GM12878 (cell line): ENCODE measurements around the gene ATG5. TPM values are rescaled to one million over a fixed set of nuclear protein-coding genes. Genes with fewer than 3 reads are reported as not detected.
A peak's percentile ranks its signal among the peaks of the same experiment; 100 is the strongest.

Source experiments
- ATAC-seq: fragments of 200-7000 bp; cut with Tn5 transposase; 3 replicates; pipeline ENCODE4 v1.9.1; 2020; ENCODE audit warnings: mild to moderate bottlenecking, moderate library complexity
- BruUV-seq: library from RNA; stranded (reverse); fragments of 400-500 nt; replicated peaks from 2 replicates; lab custom pipeline; 2021; lab: Mats Ljungman, UMichigan
- CTCF ChIA-PET: fragments of 300-600 bp; sonication (Branson Sonifier 250); formaldehyde crosslinking; extraction: SDS; loops from one replicate; lab custom pipeline; 2021; ENCODE audit warnings: inconsistent platforms; lab: Yijun Ruan, JAX
- POLR2A ChIA-PET: fragments of 350-600 bp; formaldehyde crosslinking; extraction: SDS; loops from one replicate; lab custom pipeline; 2021; ENCODE audit warnings: inconsistent platforms; lab: Charles Lee
- RAD21 ChIA-PET: fragments of 300-600 bp; sonication (Branson Sonifier 250); formaldehyde crosslinking; loops from one replicate; lab custom pipeline; 2023; ENCODE audit warnings: antibody characterized with exemption; ENCODE audit not compliant: unreplicated experiment; lab: Charles Lee
- SMC1A ChIA-PET: fragments of 300-600 bp; sonication (Branson Sonifier 250); formaldehyde crosslinking; loops from one replicate; lab custom pipeline; 2023; ENCODE audit not compliant: unreplicated experiment, uncharacterized antibody; lab: Charles Lee
- DNase-seq: peaks from one replicate; pipeline ENCODE4 v3.0.0-alpha.2; 2011; ENCODE audit warnings: low read depth, low spot score
- FAIRE-seq: peaks from 3 replicates; lab custom pipeline; 2011; peaks lifted over from hg19 to GRCh38; lab: Jason Lieb, UNC
- H2AFZ ChIP-seq: 2 replicates; pipeline ENCODE4 v1.6.0; 2011; ENCODE audit warnings: low read depth, low read length, control low read depth; ENCODE audit not compliant: control insufficient read depth
- H3K27ac ChIP-seq: 2 replicates; pipeline ENCODE4 v1.5.1; 2011; ENCODE audit warnings: control low read depth; ENCODE audit not compliant: control insufficient read depth, insufficient read depth
- H3K27me3 ChIP-seq, 2 experiments: replicated peaks in 1 of 2; 2 replicates each; pipeline versions ENCODE4 v1.6.0 to v1.6.1; 2011; ENCODE audit warnings: low read length in 1 of 2; ENCODE audit not compliant: control insufficient read depth in 2 of 2, insufficient read depth in 2 of 2
- H3K36me3 ChIP-seq, 2 experiments: 2 replicates each; pipeline ENCODE4 v1.5.1; 2011; ENCODE audit warnings: low read length in 1 of 2; ENCODE audit not compliant: control insufficient read depth in 2 of 2, insufficient read depth in 2 of 2
- H3K4me1 ChIP-seq: 2 replicates; pipeline ENCODE4 v1.6.1; 2011; ENCODE audit warnings: mild to moderate bottlenecking, low read length, moderate library complexity, mixed read lengths; ENCODE audit not compliant: control insufficient read depth, insufficient read depth
- H3K4me2 ChIP-seq: 2 replicates; pipeline ENCODE4 v1.6.0; 2011; ENCODE audit warnings: control low read depth; ENCODE audit not compliant: control insufficient read depth, insufficient read depth
- H3K4me3 ChIP-seq: fragments of 200-600 bp; sonication (generic); 2 replicates; pipeline ENCODE4 v1.5.1; 2016
- H3K79me2 ChIP-seq: 2 replicates; pipeline ENCODE4 v1.6.0; 2011; ENCODE audit warnings: low read length; ENCODE audit not compliant: control insufficient read depth, insufficient read depth
- H3K9ac ChIP-seq: 2 replicates; pipeline ENCODE4 v1.8.0; 2011; ENCODE audit warnings: low read length, control low read depth, mixed read lengths; ENCODE audit not compliant: control insufficient read depth, insufficient read depth
- H3K9me3 ChIP-seq: replicated peaks from 3 replicates; pipeline ENCODE4 v1.5.1; 2011; ENCODE audit warnings: mild to moderate bottlenecking, low read length; ENCODE audit not compliant: control insufficient read depth, insufficient read depth
- H4K20me1 ChIP-seq: 2 replicates; pipeline ENCODE4 v1.6.0; 2011; ENCODE audit not compliant: control insufficient read depth, insufficient read depth
- ASH2L ChIP-seq: fragments of 300-600, 200-600 bp; sonication (generic); IDR thresholded peaks from 2 replicates; pipeline ENCODE4 v1.6.1; 2017; ENCODE audit warnings: low read depth, mild to moderate bottlenecking, borderline replicate concordance
- BACH1 ChIP-seq: fragments of 450-650 bp; IDR thresholded peaks from 2 replicates; pipeline ENCODE4 v1.6.1; 2017; ENCODE audit warnings: mild to moderate bottlenecking, borderline replicate concordance
- CREM ChIP-seq: IDR thresholded peaks from 2 replicates; pipeline ENCODE4 v1.6.1; 2014; ENCODE audit warnings: antibody characterized with exemption, low read depth
- EGR1 ChIP-seq, 2 experiments: IDR thresholded peaks; 1 replicate in 1 of 2; 2 replicates in 1 of 2; pipeline ENCODE4 v1.6.1; 2011 to 2012; ENCODE audit warnings: low read depth in 2 of 2, low read length in 2 of 2, borderline replicate concordance in 1 of 2, mild to moderate bottlenecking in 1 of 2, moderate library complexity in 1 of 2
- FOXK2 ChIP-seq: fragments of 450-650 bp; IDR thresholded peaks from 2 replicates; pipeline ENCODE4 v1.6.1; 2017; ENCODE audit warnings: mild to moderate bottlenecking, moderate library complexity
- FOXM1 ChIP-seq: IDR thresholded peaks from 2 replicates; pipeline ENCODE4 v1.6.1; 2012; ENCODE audit warnings: low read depth, mild to moderate bottlenecking, inconsistent platforms, low read length, moderate library complexity
- IRF3 ChIP-seq: fragments of 450-650 bp; IDR thresholded peaks from 2 replicates; pipeline ENCODE4 v1.6.1; 2014; ENCODE audit warnings: mild to moderate bottlenecking
- JUNB ChIP-seq: IDR thresholded peaks from 2 replicates; pipeline ENCODE4 v1.6.1; 2016; ENCODE audit warnings: antibody characterized with exemption, mild to moderate bottlenecking
- MEF2A ChIP-seq: IDR thresholded peaks from 2 replicates; pipeline ENCODE4 v1.6.1; 2011; ENCODE audit warnings: low read depth, mild to moderate bottlenecking, low read length, moderate library complexity; ENCODE audit not compliant: insufficient read depth
- MYB ChIP-seq: fragments of 150-350 bp; IDR thresholded peaks from 2 replicates; pipeline ENCODE4 v1.6.1; 2014; ENCODE audit warnings: mild to moderate bottlenecking, low read depth, low read length, borderline replicate concordance
- NFIC ChIP-seq: IDR thresholded peaks from 2 replicates; pipeline ENCODE4 v1.6.1; 2012; ENCODE audit warnings: low read depth, mild to moderate bottlenecking, inconsistent platforms, low read length, moderate library complexity
- PAX5 ChIP-seq: IDR thresholded peaks from 2 replicates; pipeline ENCODE4 v1.6.1; 2011; ENCODE audit warnings: low read depth, low read length, borderline replicate concordance
- POLR2AphosphoS5 ChIP-seq: IDR thresholded peaks from 2 replicates; pipeline ENCODE4 v1.6.1; 2011; ENCODE audit warnings: mild to moderate bottlenecking, low read length, inconsistent platforms
- RAD21 ChIP-seq: IDR thresholded peaks from 2 replicates; pipeline ENCODE4 v1.6.1; 2011; ENCODE audit warnings: mild to moderate bottlenecking, low read depth, low read length, moderate library complexity; ENCODE audit not compliant: insufficient read depth
- RFX5 ChIP-seq: IDR thresholded peaks from 2 replicates; pipeline ENCODE4 v1.6.1; 2011; ENCODE audit warnings: low read depth, low read length, improper control_type of control experiment
- TCF3 ChIP-seq: IDR thresholded peaks from 2 replicates; pipeline ENCODE4 v1.6.1; 2012; ENCODE audit warnings: low read depth, mild to moderate bottlenecking, low read length, borderline replicate concordance; ENCODE audit not compliant: insufficient read depth
- TCF7 ChIP-seq: IDR thresholded peaks from 2 replicates; pipeline ENCODE4 v1.6.1; 2014; ENCODE audit warnings: antibody characterized with exemption, borderline replicate concordance
- ZNF622 ChIP-seq: fragments of 450-650 bp; IDR thresholded peaks from 2 replicates; pipeline ENCODE4 v1.6.1; 2017; ENCODE audit warnings: mild to moderate bottlenecking, inconsistent platforms
- ZSCAN29 ChIP-seq: fragments of 450-650 bp; IDR thresholded peaks from 2 replicates; pipeline ENCODE4 v1.6.1; 2017; ENCODE audit warnings: mild to moderate bottlenecking, moderate library complexity
- WGBS: methylation state at CpG from one replicate; pipeline ENCODE4 v1.1.6; 2016; ENCODE audit warnings: low lambda C conversion rate; ENCODE audit not compliant: insufficient replicate concordance, insufficient coverage; ENCODE audit errors: missing lambda C conversion rate; 5-methylcytosine and 5-hydroxymethylcytosine counted together
- in situ Hi-C: fragments of 300-500 bp; cut with MboI; formaldehyde crosslinking; loops from 9 replicates; pipeline ENCODE4 v1.14.3; 2018; ENCODE audit warnings: mixed read lengths
- intact Hi-C: fragments of 100-400 bp; cut with micrococcal nuclease; formaldehyde crosslinking; loops from one replicate; pipeline ENCODE4 v1.14.2; 2022; ENCODE audit not compliant: unreplicated experiment
- polyA plus RNA-seq, 11 experiments: library from polyadenylated mRNA; depleted of rRNA in 4 of 11; unstranded in 6 of 11; stranded (reverse) in 5 of 11; fragments of >200 nt; fragmentation: Nextera tagmentation in 4 of 11; fragmentation: Illumina TruSeq in 1 of 11; extraction: Ambion mirVana in 4 of 11; extraction: Trizol in 1 of 11; gene quantifications; 1 replicate in 1 of 11; 2 replicates in 10 of 11; pipeline versions ENCODE4 v1.2.1 to v1.2.3, GENCODE V29; 2011 to 2016; ENCODE audit warnings: inconsistent platforms in 2 of 11, missing spikeins in 2 of 11, low read depth in 1 of 11
- total RNA-seq, 4 experiments: library from RNA; depleted of rRNA in 3 of 4; stranded (reverse); fragments of >200 nt in 3 of 4; fragmentation: Illumina TruSeq in 1 of 4; extraction: Trizol in 1 of 4; gene quantifications; 2 replicates each; pipeline versions ENCODE4 v1.2.1 to v1.2.3, GENCODE V29; 2013 to 2021
- TF ChIP-seq, protein P1 (sequence below): IDR thresholded peaks from 2 replicates; pipeline ENCODE4 v1.6.1; 2012; ENCODE audit warnings: low read length, inconsistent platforms
- TF ChIP-seq, protein P2 (sequence below): IDR thresholded peaks from 2 replicates; pipeline ENCODE4 v1.6.1; 2011; ENCODE audit warnings: low read depth, mild to moderate bottlenecking, low read length, moderate library complexity, borderline replicate concordance; ENCODE audit errors: extremely low read depth

ATG5 gene
- total and polyA plus RNA-seq, 10 of the 15 experiments (the other 5 are each of a cell fraction or from before 2014, with no cell fraction given), result 12.9 to 51.8 (median 23.9) TPM

DNA sequence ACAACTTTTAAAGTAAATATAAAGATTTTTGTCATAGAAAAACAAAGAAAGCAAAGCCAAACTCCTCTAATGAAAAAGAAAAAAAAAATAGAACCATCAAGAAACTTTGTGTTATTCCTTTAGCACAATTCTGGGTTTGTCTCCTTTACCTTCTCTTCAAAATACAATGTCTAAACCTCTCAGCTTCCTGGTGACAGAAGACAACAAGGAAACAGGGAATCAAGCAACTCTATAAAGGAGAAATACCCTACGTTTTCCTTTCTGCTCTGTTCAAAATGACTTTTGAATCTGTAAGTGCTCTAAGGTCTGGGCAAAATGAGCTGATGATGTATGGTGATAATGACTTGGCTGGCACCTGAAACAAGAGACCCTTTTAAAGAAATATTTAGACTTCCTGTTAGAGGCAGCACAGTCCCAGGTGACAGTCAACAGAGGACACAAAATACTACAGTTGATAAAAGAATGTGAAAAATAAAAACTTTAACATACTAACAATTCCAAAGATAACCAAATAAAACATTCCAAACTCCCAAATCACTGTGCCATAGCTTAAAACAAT is 138.1 kb downstream of the ATG5 start (continued):
- TF ChIP-seq IRF3 (no peak), JUNB (no peak)

GRCh38 chr6:106186714-106187113 is 138.8 kb downstream of the ATG5 start:
- H3K9ac ChIP-seq, result no peak overlapping the region
- DNase-seq, result no peak
- ChIA-PET RAD21 (interaction anchor here (0.9 to 2.0 kb wide), 7 partner anchors 23 to 155 kb away, joined by 4 to 7 read pairs (median 4); no protein-coding TSS in a partner anchor), POLR2A (interaction anchor here (1.1 to 1.8 kb wide), 2 partner anchors 32 to 40 kb away, joined by 3 to 4 read pairs; no protein-coding TSS in a partner anchor), CTCF (interaction anchor here (0.6 to 8.9 kb wide), 8 partner anchors 21 to 422 kb away, joined by 3 to 85 read pairs (median 3); no protein-coding TSS in a partner anchor), SMC1A (interaction anchor here (1.3 to 14.2 kb wide), 11 partner anchors 8 to 756 kb away, joined by 3 to 148 read pairs (median 5); partner anchors contain the start of gene PRDM1)
- in situ Hi-C loops (no loop called here), intact Hi-C loops (loop anchor here (10.0 kb wide), 1 partner anchor 702 kb away; no protein-coding TSS in a partner anchor)
- BruUV-seq, result no TSS peak
- peak overlapping the region; percentile 56 for H3K27ac ChIP-seq
- H3K4me1 ChIP-seq, result peaks cover 36% of the 10 kb centered on the region
- no peak overlapping the region for H3K4me3 ChIP-seq
- H4K20me1 ChIP-seq, result no peaks in the 10 kb centered on the region
- no peaks in the 10 kb centered on the region for H3K9me3 ChIP-seq
- no peaks in the 10 kb centered on the region for H3K79me2 ChIP-seq
- 15% methylated on average over 2 of the region's 2 CpGs for WGBS
- no peak overlapping the region for H2AFZ ChIP-seq
- no peak overlapping the region for H3K4me2 ChIP-seq
- FAIRE-seq, result no peak
- ATAC-seq, result peak; percentile 45
- 0 out of 4 replicates have a peak, but pooled peaks cover 0 to 3% of the 10 kb centered on the region in 2 experiments for H3K36me3 ChIP-seq
- no peaks in the 10 kb centered on the region for H3K27me3 ChIP-seq
- TF ChIP-seq CREM, result peak; percentile 43; the same call in 1 of the 2 replicates
- TF ChIP-seq BACH1, result no peak
- TF ChIP-seq MYB, result no peak
- TF ChIP-seq RFX5, result no peak
- TF ChIP-seq FOXM1, result peak; percentile 21; the same call in 1 of the 2 replicates
- no peak for TF ChIP-seq ZSCAN29
- TF ChIP-seq, protein P1, sequence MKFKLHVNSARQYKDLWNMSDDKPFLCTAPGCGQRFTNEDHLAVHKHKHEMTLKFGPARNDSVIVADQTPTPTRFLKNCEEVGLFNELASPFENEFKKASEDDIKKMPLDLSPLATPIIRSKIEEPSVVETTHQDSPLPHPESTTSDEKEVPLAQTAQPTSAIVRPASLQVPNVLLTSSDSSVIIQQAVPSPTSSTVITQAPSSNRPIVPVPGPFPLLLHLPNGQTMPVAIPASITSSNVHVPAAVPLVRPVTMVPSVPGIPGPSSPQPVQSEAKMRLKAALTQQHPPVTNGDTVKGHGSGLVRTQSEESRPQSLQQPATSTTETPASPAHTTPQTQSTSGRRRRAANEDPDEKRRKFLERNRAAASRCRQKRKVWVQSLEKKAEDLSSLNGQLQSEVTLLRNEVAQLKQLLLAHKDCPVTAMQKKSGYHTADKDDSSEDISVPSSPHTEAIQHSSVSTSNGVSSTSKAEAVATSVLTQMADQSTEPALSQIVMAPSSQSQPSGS, result no peak
- no peak for TF ChIP-seq ASH2L
- no peak for TF ChIP-seq TCF3
- no peak for TF ChIP-seq ZNF622
- no peak for TF ChIP-seq FOXK2
- no peak for TF ChIP-seq RAD21
- TF ChIP-seq, protein P2, sequence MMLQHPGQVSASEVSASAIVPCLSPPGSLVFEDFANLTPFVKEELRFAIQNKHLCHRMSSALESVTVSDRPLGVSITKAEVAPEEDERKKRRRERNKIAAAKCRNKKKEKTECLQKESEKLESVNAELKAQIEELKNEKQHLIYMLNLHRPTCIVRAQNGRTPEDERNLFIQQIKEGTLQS, result no peak
- TF ChIP-seq EGR1 (IDR thresholded peaks at IDR 0.05; ENCODE audit: borderline replicate concordance in 1 of 2, low read depth in 2 of 2, low read length in 2 of 2), result no peak
- peak; percentile 20; the same call in 1 of the 2 replicates for TF ChIP-seq MEF2A
- TF ChIP-seq TCF7, result no peak
- no peak for TF ChIP-seq POLR2AphosphoS5
- 0 out of 2 replicates have a peak, but pooled peaks have one; percentile 45 for TF ChIP-seq NFIC
- TF ChIP-seq PAX5, result 0 out of 2 replicates have a peak, but pooled peaks have one; percentile 7
